ENCODE data around the gene GPR156.
A peak's percentile ranks its signal among the peaks of the same experiment; 100 is the strongest.
"Not testable (repeated sequence)": the region's sequence is repeated elsewhere in the genome, so short reads cannot be mapped to it uniquely, and the experiment has no call there.

The GPR156 gene

GRCh38 chr3:120157113-120157512 lies 127.9 kb downstream of the GPR156 start:
- no peak for DNase-seq

DNA sequence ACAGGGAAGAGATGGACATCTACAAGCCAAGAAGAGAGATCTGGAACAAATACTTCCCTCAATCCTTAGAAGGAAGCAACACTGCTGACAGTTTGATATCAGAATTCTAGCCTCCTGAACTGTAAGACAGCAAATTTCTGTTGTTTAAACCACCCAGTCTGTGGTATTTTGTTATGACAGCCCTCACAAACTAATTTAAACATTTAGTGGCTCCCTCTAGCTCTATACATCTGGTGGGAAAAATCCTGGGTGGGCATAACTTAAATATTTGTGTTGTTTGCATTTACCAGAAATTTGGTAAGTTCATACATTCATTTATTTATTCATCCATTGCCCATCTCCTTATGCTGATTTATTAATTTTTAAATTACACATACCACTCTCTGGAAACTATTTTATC lies 128.3 kb downstream of the GPR156 start:
- no peak for DNase-seq

GRCh38 chr3:120155694-120156093 lies 129.3 kb downstream of the GPR156 start:
- DNase-seq: not testable (repeated sequence)

- DNase-seq: no peak
Measured at GRCh38 chr3:120155108-120155507, 129.9 kb downstream of the GPR156 start.

DNA sequence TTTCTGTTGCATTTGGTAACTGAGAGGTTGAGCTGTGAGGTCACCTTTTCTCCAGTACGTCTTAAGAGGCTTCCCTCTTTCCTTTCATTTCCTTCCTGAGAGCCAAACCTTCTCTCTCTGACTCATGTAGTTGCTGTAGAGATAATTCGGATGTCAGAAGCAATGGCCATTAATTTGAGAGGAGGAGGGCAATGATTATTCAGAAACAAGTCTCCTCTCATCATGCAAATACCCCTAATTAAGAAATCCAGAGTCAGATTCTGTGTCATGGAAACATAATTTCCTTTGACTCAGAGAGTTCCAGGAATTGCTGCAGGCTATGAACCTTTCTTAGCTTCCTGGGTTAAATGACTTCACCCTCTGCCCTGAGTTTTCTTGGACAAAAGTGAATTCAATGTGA lies 131.7 kb downstream of the GPR156 start:
- DNase-seq: no peak

DNA sequence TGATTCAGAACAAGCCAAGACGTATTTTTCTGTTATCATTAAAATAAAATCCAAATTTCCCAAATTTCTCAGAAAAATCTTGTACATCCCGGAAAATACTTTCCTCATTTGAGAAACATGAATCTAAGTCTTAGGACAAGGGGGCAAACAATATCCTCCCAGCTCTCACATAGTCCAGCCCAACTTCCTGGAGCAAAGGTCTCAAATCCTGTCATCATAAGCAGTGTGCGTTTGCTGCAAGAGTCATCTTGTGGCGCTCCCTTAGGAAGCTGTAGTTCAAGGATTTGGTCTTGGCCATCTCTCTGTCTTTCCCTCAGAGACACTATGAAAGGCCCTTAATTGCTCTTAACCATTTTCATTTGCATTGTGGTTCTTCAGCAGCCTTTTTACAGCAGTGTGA lies 133.2 kb downstream of the GPR156 start:
- no peak for DNase-seq

DNA sequence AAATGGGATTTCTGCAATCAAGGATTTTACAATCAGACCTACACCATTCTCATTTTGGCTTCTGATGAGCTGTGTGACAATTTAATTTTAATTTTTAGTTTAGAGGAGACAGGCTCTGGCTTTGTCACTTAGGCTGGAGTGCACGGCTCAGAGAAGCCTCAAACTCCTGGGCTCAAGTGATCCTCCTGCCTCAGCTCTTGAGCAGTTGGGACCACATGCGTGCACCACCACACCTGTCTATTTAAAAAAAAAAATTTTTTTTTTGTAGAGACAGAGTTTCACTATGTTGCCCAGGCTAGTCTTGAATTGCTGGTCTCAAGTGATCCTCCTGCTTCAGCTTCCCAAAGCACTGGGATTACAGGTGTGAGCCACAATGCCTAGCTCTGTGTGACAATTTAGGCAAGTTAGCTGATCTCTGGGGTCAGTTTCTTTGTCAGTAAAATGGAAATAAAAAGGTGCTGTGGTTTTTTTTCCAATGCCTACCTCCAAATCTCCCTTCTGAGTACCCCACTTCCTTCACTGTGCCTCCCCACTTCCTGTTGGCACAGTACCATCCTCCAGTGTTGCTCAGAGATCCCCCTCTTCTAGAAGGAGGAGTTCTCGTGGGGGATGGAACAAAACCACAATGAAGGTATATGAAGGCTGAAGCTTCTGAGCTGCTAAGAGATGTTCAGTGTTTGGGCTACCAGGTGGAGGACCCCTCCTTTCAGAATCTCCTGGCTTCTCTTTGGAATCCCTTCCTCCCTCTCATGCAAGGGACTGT lies 136.7 kb downstream of the GPR156 start:
- DNase-seq: no peak

DNA sequence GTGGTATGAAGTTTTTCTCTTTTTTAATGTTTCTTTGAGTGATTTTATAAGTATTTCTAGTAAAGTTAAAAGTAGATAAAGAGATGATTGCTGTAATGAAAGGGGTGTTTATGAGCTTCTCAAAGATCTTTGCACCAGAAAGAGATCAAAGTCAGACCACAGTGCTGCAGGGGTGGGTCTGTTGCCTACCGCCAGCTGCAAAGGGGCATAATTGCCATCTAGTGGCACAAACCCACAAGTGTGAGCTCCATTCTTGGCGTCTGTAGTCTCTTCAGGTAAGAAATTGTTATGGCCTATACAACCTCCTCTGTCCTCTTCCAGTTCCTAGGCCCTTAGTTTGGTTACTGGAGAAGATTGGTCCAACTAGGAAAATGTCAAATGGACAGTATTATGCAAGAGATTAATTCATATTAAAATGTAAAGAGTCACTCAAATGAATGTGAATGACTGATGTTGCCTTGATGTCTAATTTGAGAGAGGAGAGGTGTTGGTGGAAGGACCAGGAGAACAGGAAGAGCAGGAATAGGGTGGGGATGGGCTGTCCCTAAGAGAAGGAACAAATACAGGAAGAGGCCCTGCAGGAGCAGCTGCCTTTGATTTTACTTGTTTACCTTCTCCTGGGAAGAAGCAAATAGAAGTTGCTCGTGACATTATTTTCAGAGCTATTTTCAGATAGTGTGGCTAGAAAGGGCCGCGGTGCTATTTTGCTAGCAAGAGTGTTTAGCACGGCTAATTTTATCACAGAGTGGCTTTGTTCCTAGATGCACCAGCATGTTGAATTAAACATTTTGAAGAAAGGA lies 137.8 kb downstream of the GPR156 start:
- DNase-seq: peak; percentile 23

GRCh38 chr3:120145542-120146285 lies 139.3 kb downstream of the GPR156 start:
- DNase-seq: peak; percentile 2

GRCh38 chr3:120144267-120144666 lies 140.8 kb downstream of the GPR156 start:
- DNase-seq: no peak

GRCh38 chr3:120143676-120144075 lies 141.3 kb downstream of the GPR156 start:
- no peak for DNase-seq

DNA sequence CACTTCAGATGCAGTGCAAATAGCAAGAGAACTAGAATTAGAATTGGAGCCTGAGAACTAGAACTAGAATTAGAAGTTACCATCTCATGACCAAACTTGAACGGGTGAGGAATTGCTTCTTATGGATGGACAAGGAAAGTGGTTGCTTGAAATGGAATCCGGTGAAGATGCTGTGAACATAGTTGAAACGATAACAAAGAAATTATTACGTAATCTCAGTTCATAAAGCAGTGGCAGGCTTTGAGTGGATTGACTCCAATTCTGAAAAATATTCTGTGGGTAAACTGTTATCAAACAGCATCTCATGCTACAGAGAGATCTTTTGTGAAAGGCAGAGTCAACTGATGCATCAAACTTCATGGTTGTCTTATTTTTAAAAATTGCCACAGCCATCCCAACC lies 142.8 kb downstream of the GPR156 start:
- DNase-seq: no peak

GRCh38 chr3:120140098-120140742 lies 144.8 kb downstream of the GPR156 start:
- no peak for DNase-seq

DNA sequence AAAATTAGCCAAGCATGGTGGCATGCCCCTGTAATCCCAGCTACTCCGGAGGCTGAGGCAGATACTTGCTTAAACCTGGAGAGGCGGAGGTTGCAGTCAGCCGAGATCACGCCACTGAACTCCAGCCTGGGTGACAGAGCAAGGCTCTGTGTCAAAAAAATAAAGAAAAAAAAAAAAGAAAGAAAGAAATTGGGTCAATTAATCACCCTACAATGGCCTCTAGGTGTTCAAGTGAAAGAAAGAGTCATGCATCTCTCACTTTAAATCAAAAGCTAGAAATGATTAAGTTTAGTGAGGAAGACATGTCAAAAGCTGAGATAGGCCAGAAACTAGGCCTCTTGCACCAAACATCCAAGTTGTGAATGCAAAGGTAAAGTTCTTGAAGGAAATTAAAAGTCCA lies 145.9 kb downstream of the GPR156 start:
- no peak for DNase-seq

GRCh38 chr3:120137548-120137947 lies 147.5 kb downstream of the GPR156 start:
- no peak for DNase-seq

DNA sequence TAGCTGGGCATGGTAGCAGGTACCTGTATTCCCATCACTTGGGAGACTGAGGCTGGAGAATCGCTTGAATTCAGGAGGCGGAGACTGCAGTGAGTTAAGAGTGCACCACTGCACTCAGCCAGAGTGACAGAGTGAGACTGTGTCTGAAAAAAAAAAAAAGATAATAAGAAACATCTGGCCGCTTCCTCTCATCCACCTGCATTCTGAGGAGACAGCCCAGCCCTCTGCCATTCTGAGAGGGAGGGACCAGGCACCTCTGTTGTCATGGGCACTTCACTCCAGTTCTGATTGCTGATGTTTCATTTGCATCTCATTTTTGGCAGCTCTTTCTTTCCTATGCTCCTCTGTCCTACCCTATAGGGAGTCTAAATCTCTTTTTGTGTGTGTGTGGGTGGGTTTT lies 154.4 kb downstream of the GPR156 start:
- no peak for DNase-seq

GRCh38 chr3:120129718-120130513 lies 155.1 kb downstream of the GPR156 start:
- no peak for DNase-seq

- no peak for DNase-seq
Measured at GRCh38 chr3:120129051-120129450, 156.0 kb downstream of the GPR156 start.

DNA sequence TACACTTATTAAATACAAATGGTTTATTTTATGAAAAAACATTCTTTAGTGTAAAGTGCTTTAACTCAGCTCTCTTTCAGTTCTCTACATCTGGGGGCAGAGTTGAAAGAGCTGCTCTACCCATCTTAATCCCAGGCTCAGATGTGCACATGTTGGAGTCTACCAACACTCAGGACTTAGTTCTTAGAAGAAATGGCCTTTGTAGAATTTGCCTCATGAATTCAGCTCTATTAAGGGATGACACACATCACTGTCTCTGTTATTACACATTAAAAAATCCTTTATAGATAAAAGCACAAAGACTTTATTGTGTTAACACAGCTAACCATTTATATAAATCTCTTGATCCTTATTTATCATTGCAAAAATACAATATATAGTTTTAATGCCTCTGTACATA lies 159.0 kb downstream of the GPR156 start:
- DNase-seq: no peak

- DNase-seq: no peak
Measured at GRCh38 chr3:120119846-120120510, 165.0 kb downstream of the GPR156 start.
